ENCODE results near the gene PLD3. TPM values are rescaled to one million over a fixed set of nuclear protein-coding genes. Genes with fewer than 3 reads are reported as not detected.

PLD3 gene
- polyA plus RNA-seq, 1 donor: 272 TPM

Other genes starting within 250 kb of the PLD3 start
- gene MAP3K10, start 157.3 kb upstream of the PLD3 start, polyA plus RNA-seq: 10.1 TPM
- gene TTC9B, start 130.3 kb upstream of the PLD3 start, polyA plus RNA-seq: 3.1 TPM
- 1.5 TPM for gene CCNP, start 122.0 kb upstream of the PLD3 start, polyA plus RNA-seq
- 101 TPM for gene AKT2, start 63.4 kb upstream of the PLD3 start, polyA plus RNA-seq
- gene C19orf47, start 298 bp upstream of the PLD3 start, polyA plus RNA-seq: 8.7 TPM
- gene HIPK4, start 41.5 kb downstream of the PLD3 start, polyA plus RNA-seq: 0.10 TPM
- gene PRX, start 64.7 kb downstream of the PLD3 start, polyA plus RNA-seq: 4.0 TPM
- gene SERTAD1, start 77.3 kb downstream of the PLD3 start, polyA plus RNA-seq: 9.0 TPM
- gene SERTAD3, start 95.6 kb downstream of the PLD3 start, polyA plus RNA-seq: 32.5 TPM
- 90.8 TPM for gene BLVRB, start 117.0 kb downstream of the PLD3 start, polyA plus RNA-seq
- 3.4 TPM for gene SPTBN4, start 118.3 kb downstream of the PLD3 start, polyA plus RNA-seq
- gene SHKBP1, start 228.2 kb downstream of the PLD3 start, polyA plus RNA-seq: 27.8 TPM

Data from large intestine (tissue), 1 donor.